ENCODE measurements around the gene ZNF236.
"Not testable (repeated sequence)": the region's sequence is repeated elsewhere in the genome, so short reads cannot be mapped to it uniquely, and the experiment has no call there.

Gene ZNF236

DNA sequence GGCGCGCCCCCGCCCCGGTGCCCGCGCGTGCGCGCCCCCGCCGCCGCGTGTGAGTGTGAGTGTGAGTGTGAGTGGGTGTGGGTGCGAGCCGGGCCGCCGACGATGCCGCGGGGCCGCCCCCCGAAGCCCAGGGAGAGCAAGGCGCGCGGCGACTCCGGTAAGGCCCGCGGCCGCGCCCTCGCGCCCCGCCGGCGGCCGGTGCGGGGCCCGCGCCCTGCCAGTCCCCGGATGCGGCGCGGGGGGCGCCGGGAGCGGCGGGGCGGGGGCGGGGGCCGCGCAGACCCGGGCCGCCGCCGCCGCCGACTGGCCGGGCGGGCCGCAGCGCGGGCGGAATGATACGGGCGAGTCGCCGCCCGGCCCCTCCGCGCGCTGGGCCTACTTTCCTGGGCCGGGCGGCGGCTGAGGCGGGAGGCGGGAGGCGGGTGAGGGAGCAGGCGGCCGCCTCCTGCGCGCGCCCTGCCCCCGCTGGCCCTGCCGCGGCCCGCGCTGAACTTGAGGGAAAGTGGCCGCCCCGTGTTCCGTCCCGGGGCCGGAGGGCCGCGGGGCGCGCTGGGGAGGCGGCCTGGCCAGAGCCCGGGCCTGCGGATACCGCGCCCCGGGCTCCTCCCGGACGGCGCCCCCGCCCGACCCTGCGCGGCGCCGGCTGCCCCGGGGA lies at the start of gene ZNF236:
TSS of gene ZNF236 (plus strand) at position 52 of the 655 bp plus-strand sequence. CDS start at position 103, 51 bp downstream.
- peak; percentile 88 for DNase-seq

GRCh38 chr18:76772665-76773064 lies 49.7 kb upstream of the ZNF236 start:
- DNase-seq = no peak

DNA sequence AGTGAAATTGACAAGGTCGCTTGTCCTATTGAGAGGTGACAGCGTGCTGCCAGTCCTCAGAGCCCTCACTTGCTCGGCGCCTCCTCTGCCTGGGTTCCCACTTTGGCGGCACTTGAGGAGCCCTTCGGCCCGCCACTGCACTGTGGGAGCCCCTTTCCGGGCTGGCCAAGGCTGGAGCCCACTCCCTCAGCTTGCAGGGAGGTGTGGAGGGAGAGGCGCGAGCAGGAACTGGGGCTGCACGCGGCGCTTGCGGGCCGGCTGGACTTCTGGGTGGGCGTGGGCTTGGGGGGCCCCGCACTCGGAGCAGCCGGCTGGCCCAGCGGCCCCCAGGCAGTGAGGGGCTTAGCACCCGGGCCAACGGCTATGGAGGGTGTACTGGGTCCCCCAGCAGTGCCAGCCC lies 45.3 kb upstream of the ZNF236 start:
- DNase-seq = not testable (repeated sequence)

DNA sequence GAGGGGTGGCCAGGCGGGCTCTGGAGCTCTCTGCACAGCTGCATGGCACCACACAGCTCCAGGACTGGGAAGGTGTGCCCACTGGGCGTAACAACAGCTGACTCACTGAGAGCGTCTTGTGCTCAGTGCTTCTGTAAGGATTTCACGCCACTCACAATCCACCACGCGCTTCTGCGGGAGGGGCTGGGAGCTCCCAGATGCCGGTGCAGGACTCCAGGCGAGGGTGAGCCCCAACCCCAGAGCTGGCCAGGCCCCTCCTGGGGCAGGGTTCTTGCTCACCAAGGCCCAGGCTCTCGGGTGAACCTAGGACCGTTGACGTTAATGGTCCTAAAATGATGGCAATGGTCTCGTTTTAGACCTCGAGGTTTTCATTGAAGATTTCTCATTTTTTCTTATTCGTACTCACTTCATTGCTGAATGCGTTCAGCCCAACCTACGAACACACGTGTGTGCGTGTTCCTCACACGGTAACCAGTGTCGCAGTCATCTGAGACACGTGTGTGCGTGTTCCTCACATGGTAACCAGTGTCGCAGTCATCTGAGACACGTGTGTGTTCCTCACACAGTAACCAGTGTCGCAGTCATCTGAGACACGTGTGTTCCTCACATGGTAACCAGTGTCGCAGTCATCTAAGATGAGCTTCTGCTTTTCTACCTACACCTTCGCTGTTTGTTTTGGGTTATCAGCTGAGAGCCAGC lies 38.4 kb upstream of the ZNF236 start:
- no peak for DNase-seq

DNA sequence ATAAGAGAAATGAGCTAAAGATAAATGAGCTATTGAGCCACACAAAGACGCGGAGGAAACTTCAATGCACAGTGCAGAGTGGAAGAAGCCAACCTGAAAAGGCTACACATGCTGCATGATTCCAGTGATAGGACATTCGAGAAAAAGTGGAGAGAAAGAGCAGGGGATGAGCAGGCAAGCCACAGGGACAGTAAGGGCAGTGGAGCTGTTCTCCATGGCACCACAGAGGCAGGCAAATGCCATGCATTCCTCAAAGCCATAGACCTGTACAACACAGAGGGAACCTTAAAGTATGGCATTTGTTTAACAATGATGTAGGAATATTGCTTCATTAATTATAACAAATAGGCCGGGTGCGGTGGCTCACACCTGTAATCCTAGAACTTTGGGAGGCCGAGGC lies 36.5 kb upstream of the ZNF236 start:
- DNase-seq = no peak

GRCh38 chr18:76788571-76789317 lies 33.6 kb upstream of the ZNF236 start:
- DNase-seq = no peak

DNA sequence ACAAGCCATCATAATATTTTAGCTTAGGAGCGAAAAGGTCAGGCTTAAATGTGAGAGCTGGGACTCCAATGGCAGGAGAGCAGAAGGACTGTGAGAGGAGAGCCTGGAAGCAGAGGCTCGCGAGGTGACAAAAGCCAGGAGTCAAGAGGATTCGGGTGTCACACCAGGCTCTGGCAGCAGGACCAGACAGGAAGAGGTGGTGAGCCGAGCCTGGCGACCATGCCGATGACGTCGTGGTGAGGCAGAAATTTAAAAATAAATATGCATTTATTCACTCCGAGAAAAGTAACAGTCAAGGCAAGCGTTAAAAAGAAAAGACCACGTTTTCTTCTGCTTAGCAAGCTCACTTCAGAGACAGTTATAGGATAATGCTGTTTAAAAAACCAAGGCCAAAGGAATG lies 31.3 kb upstream of the ZNF236 start:
- DNase-seq = no peak

GRCh38 chr18:76791642-76792041 lies 30.7 kb upstream of the ZNF236 start:
- DNase-seq = no peak

- DNase-seq = no peak
These were observed 28.0 kb upstream of the ZNF236 start for GRCh38 chr18:76794326-76794725.

DNA sequence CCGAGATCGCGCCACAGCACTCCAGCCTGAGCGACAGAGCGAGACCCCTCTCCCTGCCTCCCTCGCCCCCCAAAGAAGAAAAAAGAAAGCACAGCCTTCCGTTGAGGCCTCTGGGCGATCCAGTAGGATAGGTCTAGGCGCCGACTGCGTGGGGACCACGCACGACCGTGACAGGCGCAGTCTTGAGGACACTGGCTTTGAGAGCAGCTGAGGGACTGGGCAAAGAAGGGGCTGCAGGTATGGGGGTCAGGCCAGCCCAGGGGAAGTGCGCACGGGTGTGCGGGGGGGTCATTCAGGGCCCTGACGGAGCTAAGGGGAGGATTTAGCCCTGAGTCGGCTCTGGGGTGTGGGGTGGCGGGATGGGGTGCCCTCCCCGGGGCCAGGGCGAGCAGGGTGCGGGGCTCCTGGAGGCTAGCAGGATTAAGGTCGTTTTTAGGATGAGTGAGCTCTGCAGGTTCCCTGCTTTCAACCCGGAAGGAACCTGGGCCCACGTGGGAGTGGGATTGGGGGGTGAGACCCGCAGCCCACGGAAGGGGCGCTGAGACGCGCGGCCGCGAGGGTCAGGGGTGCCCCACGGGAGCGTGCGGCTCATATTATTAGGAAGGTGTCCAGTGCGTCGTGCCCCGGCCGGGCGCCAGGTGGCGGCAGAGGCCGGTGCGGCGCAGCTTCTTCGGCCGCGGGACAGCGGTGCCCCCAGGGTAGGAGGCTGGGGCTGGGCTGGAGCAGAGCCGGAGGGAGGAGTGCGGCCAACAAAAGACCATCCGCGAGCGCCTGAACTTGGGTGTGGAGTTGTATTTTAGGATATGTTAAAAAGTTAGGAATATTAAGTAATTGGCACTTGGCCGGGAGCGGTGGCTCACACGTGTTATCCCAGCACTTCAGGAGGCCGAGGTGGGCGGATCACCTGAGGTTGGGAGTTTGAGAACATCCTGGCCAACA lies 20.5 kb upstream of the ZNF236 start:
- peak; percentile 81 for DNase-seq

DNA sequence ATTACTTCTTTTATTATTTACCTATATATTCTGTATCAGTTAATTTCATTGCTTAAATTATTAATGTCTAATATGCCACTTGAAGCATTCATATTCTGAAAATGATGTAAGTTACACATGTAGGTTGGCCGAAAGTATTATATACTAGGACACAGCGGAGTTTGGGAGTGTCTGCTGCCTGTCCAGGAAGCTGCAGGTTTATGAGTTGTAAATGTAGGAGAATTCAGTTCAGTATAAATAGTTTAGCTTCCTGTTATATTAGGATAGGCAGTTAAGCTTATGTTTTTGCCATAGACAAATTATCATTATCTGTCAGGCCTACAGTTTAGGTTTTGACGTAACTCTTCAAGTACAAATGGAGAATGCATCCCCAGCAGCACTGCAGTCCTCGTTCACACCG lies 18.9 kb upstream of the ZNF236 start:
- DNase-seq = no peak

- DNase-seq = peak; percentile 86
These were observed 18.5 kb upstream of the ZNF236 start for GRCh38 chr18:76803814-76804213.

DNA sequence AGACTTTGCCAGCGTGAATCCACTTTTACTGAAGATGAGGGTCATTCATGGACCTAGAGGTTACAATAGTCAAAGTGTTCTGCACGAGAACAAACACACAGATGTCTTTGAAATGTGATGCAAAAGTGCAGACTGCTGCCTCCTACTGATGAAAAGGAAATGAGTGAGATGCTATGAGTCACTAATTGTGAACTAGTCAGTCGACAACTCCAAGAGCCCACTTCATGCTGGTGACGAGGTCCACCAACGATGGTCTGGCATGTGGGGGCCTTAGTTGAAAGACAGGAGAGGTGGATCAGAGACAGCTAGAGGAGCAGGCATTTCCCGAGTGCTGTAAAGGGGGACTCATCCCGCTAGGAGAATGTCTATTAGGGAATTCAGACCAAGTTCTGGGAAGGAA lies 17.1 kb upstream of the ZNF236 start:
- DNase-seq = no peak

- no peak for DNase-seq
These were observed 16.1 kb upstream of the ZNF236 start for GRCh38 chr18:76806301-76806700.

- DNase-seq = no peak
These were observed 13.8 kb upstream of the ZNF236 start for GRCh38 chr18:76808561-76808960.

- not testable (repeated sequence) for DNase-seq
These were observed 10.8 kb upstream of the ZNF236 start for GRCh38 chr18:76811530-76811929.

DNA sequence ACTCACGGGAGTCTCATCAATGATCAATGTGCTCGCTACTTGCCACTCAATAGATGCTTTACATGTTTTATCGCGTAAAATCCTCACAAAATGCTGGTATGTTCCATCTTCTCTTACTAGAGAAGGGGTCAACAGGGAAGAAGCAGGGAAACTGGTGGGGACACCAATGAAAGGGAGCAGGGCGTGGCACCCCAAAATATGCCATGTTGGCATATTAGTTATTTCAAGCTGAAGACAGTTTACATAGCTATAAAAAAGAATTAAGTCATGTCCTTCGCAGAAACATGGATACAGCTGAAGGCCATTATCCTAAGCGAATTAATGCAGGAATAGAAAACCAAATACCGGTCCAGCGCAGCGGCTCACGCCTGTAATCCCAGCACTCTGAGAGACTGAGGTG lies 8.1 kb upstream of the ZNF236 start:
- no peak for DNase-seq

- no peak for DNase-seq
These were observed 6.2 kb upstream of the ZNF236 start for GRCh38 chr18:76816127-76816526.

DNA sequence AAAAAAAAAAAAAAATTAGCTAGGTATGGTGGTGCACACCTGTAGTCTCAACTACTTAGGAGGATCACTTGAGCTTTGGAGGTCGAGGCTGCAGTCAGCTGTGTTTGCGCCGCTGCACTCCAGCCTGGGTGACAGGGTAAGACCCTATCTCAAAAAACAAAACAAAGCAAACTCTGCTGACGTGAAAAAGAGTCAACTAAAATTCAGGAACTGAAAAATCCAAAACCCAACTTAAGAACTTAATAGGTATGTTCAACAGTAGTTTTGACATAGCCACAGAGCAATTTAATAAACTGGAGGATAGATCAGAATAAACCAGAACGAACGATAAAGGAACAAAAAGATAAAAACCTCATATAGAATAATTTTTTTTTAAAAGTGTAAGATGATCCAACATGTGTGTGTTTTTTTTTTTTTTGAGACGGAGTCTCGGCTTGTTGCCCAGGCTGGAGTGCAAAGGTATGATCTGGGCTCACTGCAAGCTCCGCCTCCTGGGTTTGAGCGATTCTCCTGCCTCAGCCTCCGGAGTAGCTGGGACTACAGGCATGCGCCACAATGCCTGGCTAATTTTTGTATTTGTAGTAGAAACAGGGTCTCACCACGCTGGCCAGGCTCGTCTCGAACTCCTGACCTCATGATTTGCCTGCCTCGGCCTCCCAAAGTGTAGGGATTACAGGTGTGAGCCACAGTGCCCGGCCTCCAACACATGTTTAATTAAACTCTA lies 4.3 kb upstream of the ZNF236 start:
- DNase-seq = no peak

- no peak for DNase-seq
These were observed 2.8 kb upstream of the ZNF236 start for GRCh38 chr18:76819411-76820136.

GRCh38 chr18:76821356-76821874 lies 942 bp upstream of the ZNF236 start:
- no peak for DNase-seq
